Hematopoietic multipotent progenitor cell (in vitro differentiated cells): Measurements from ENCODE around the gene ZNF48. TPM values are rescaled to one million over a fixed set of nuclear protein-coding genes. Genes with fewer than 3 reads are reported as not detected.
"Not testable (repeated sequence)": the region's sequence is repeated elsewhere in the genome, so short reads cannot be mapped to it uniquely, and the experiment has no call there.

Experiments used
- DNase-seq, 3 donors: peaks; one replicate each; pipeline ENCODE4 v3.0.0-alpha.2; 2011 to 2015; ENCODE audit warnings: low read depth in 2 of 3, low spot score in 2 of 3
- total RNA-seq: library from RNA; depleted of rRNA; stranded (reverse); fragments of >200 nt; gene quantifications from one replicate; pipeline ENCODE4 v1.2.3, GENCODE V29; 2012

Gene ZNF48
- total RNA-seq, 1 donor = 17.8 TPM

DNA sequence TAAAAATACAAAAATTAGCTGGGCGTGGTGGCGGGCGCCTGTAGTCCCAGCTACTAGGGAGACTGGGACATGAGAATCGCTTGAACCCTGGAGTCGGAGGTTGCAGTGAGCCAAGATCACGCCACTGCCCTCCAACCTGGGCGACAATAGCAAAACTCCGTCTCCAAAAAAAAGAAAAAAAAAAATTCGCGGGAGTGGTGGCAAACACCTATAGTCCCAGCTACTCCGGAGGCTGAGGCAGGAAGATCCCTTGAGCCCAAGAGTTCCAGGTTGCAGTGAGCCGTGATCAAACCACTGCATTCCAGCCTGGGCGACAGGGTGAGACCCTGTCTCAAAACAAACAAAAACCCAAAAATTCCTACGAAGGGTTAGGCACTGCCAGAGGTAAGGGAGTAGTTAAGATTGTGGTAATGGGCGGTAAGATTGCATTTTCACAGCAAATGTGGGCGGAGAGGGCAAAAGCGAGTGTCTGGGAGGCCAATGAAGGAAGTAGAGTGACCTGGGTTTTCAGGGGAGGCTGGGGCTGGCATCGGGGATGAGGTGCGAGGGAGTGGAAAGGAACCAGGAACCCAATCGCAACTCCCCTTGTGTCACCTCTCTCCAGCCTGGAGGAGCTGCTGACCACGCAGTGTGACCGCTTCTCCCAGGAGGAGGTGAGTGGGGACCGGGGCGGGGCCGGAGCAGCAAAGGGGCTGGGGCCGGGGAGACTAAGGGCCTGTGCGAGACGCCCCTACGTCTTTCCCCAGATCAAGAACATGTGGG is 18.0 kb upstream of the ZNF48 start:
- peak in 2 of 3 donors; percentile 67 to 78 for DNase-seq

GRCh38 chr16:30377812-30378235 is 17.4 kb upstream of the ZNF48 start:
- DNase-seq = peak; percentile 83 to 94 (median 93)

GRCh38 chr16:30378236-30379157 is 16.7 kb upstream of the ZNF48 start:
- peak; percentile 96 to 99 (median 99) for DNase-seq

- DNase-seq = no peak
Observed at GRCh38 chr16:30379158-30379783, 15.9 kb upstream of the ZNF48 start.

DNA sequence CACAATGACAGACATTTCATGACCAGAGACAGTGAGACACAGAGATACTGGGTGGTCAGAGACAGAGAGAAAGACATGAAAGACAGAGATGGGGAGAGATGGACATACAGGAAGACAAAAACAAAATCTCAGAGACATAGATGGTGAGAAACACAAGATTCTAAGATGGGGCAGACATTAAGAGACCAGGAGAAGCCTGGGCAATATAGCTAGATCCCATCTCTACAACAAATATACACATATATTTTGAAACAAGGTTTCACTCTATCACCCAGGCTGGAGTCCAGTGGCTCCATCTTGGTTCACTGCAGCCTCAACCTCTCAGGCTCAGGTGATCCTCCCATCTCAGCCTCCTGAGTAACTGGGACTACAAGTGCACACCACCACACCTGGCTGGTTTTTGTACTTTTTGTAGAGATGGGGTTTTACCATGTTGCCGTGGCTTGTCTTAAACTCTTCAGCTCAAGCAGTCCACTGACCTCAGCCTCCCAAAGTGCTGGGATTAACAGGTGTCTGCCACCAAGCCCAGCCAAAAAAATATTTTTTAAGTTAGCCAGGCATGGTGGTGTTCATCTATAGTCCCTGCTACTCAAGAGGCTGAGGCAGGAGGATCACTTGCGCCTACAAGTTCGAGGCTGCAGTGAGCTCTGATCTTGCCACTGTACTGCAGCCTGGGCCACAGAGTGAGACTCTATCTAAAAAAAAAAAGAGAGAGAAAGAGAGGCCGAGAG is 15.0 kb upstream of the ZNF48 start:
- no peak for DNase-seq

- no peak for DNase-seq
Observed at GRCh38 chr16:30380803-30381208, 14.4 kb upstream of the ZNF48 start.

DNA sequence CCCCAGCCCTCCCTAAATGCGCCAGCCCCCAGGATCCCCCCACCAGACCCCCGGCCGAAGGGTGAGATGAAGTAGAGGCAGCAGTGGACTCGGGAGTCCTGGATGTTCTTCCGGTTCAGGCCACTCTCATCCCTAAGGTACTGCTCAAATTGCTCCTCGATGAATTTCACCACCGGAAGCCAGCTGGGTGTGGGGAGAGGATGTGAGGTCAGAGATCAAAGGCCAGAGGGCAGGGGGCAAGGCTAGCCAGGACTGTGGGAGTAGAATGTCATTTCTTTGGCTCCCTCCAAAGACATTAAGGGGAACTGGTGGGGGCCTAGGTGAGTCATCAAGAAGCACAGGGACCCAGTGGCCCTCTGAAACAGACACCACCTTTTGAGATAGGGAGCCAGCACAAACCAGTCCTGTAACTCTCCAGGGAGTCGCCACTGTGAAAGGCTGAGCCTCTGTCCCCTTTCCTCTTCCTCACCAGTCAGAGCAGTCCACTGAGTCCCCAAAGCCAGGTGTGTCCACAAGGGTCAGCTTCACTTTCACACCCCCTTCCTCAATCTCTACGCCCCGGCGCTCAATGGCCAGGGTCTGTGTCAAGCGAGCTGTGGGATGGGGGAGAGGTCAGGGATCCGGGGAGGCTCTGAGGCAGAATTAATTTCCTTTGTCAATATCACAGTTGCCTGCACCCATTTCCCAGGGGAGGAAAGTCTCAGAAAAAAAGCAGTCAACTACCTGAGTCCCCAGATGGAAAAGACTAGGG is 13.8 kb upstream of the ZNF48 start:
- no peak for DNase-seq

- peak in 2 of 3 donors; percentile 53 to 72 for DNase-seq
Observed at GRCh38 chr16:30382111-30382881, 12.9 kb upstream of the ZNF48 start, which contains the start of gene SEPTIN1. Gene SEPTIN1 (minus strand): TSS chr16:30382561. CDS start chr16:30382542, 19 bp downstream.

DNA sequence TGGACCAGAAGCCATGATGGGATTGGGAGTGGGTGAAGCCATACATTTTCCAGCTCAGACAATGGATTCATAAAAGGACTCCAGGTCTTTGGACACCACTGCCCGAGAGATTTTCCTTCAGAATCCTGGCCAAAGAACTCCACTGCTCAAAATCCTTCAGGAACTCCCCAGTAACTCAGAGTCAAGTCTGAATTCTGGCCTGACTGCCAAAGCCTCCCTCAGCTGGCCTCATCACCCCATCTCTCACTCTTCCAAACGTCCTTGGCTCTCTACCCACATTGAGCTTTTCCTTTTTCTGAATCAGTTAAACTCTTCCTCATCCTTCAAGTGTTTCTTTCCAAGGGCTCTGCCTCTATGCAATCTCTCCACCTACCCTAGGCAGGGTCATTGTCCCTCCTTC is 11.7 kb upstream of the ZNF48 start:
- no peak for DNase-seq

DNA sequence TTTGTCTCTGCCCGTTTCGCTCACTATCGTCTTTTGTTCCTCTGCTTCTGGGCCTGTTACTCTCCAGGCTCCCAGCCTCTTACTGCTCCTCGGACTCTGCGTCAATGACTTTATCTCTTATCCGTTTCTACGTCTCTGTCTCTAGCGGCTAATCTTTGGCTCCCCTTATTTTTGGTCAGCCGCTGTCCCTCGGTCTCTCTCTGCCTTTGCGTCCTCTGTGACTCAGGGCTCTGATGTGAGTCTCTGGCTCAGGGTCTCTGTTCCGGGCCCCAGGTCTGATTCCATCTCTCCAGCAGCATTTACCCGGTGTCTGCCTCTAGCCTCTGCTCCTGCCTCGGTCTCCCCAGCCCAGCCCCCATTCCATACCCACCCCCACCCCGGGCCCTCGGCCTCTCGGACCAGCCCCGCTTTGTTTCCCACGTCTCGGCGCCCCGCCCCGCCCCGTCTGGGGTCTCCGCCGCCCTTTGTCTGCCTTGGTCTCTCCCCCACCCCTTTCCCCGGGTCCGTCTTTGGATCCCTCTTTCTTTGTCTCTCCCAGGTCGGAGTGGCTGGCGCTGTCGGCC is 547 bp upstream of the ZNF48 start:
- no peak for DNase-seq

DNA sequence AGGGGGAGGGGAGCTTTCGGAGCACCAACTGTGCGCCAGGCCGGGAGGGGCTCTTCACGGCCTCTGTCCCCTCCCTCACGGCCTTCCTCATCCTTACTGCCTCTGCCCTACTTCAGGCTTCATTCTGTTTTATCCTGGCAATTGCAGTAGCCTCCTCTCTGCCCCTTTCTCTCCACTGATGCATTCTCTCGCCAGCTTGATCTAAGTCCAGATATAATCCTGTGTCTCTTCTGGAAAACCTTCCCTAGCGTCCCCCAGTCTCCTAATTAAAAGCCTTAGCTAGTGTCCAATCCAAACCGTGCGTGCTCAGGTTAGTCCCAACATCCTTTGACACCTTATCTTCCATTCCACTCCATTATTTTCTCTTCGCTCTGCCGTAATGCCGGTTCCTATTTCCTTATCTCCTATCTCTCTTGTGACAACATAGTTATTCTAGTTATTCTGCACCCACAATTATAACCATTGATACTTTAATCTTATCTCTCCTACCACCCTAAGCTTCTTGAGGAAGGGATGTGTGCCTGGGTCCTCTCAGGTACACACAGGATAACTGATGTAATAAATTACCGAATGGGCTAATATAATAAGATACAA is 869 bp downstream of the ZNF48 start:
- DNase-seq = no peak

DNA sequence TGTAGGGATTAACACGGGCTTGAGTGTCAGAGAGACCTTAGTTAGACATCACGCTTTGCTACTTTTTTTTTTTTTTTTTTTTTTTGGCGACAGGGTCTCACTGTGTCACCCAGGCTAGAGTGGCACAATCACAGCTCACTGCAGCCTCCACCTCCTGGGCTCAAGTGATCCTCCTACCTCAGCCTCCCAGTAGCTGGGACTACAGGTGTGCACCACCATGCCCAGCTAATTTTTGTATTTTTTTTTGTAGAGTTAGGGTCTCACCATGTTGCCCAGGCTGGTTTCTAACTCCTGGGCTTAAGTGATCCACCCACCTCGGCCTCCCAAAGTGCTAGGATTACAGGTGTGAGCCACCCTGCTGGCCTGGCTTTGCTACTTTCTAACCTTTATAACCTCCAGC is 1.4 kb downstream of the ZNF48 start:
- DNase-seq = not testable (repeated sequence)

GRCh38 chr16:30397056-30397455 is 1.8 kb downstream of the ZNF48 start:
- no peak for DNase-seq

GRCh38 chr16:30397776-30398660 is 2.8 kb downstream of the ZNF48 start:
- DNase-seq = no peak

GRCh38 chr16:30398661-30399434 is 3.6 kb downstream of the ZNF48 start:
- no peak for DNase-seq

- no peak for DNase-seq
Observed at GRCh38 chr16:30399435-30400186, 4.4 kb downstream of the ZNF48 start.
